LoVo (cell line): ENCODE data around the gene TMEM11.
A peak's percentile ranks its signal among the peaks of the same experiment; 100 is the strongest.

Experiments
- DNase-seq: peaks from one replicate; pipeline ENCODE4 v3.0.0-alpha.2; 2016; ENCODE audit warnings: low spot score

TMEM11 gene

GRCh38 chr17:21214015-21214776 lies at the start of gene TMEM11:
TMEM11 (minus strand) TSS chr17:21214161; CDS start chr17:21214152, 9 bp downstream.
- DNase-seq: peak; percentile 96

- DNase-seq: no peak
These were observed 49.4 kb upstream of the TMEM11 start for GRCh38 chr17:21263376-21263775.

GRCh38 chr17:21262259-21262993 lies 48.5 kb upstream of the TMEM11 start:
- DNase-seq: no peak

- DNase-seq: no peak
These were observed 44.6 kb upstream of the TMEM11 start for GRCh38 chr17:21258593-21258992.

GRCh38 chr17:21253646-21254441 lies 39.9 kb upstream of the TMEM11 start:
- peak; percentile 55 for DNase-seq

GRCh38 chr17:21252796-21253645 lies 39.1 kb upstream of the TMEM11 start, which contains the start of gene NATD1:
NATD1 (minus strand) TSS chr17:21253410; CDS start chr17:21253264, 146 bp downstream.
- DNase-seq: peak; percentile 87

- no peak for DNase-seq
These were observed 38.4 kb upstream of the TMEM11 start for GRCh38 chr17:21252289-21252795.

GRCh38 chr17:21251337-21252010 lies 37.5 kb upstream of the TMEM11 start:
- no peak for DNase-seq

GRCh38 chr17:21250854-21251253 lies 36.9 kb upstream of the TMEM11 start:
- no peak for DNase-seq

GRCh38 chr17:21249920-21250703 lies 36.2 kb upstream of the TMEM11 start:
- no peak for DNase-seq

GRCh38 chr17:21249086-21249795 lies 35.3 kb upstream of the TMEM11 start:
- no peak for DNase-seq

GRCh38 chr17:21248500-21248899 lies 34.5 kb upstream of the TMEM11 start:
- DNase-seq: no peak

GRCh38 chr17:21247552-21248258 lies 33.7 kb upstream of the TMEM11 start:
- no peak for DNase-seq

- no peak for DNase-seq
These were observed 32.7 kb upstream of the TMEM11 start for GRCh38 chr17:21246698-21247097.

- DNase-seq: no peak
These were observed 31.7 kb upstream of the TMEM11 start for GRCh38 chr17:21245639-21246084.

- DNase-seq: no peak
These were observed 29.7 kb upstream of the TMEM11 start for GRCh38 chr17:21243516-21244303.

- no peak for DNase-seq
These were observed 29.0 kb upstream of the TMEM11 start for GRCh38 chr17:21242780-21243515.
